WTC11 (cell line): ENCODE data around the gene LRRC66. TPM values are rescaled to one million over a fixed set of nuclear protein-coding genes. Genes with fewer than 3 reads are reported as not detected.

Source experiments
- ATAC-seq: fragments of 200-7000 bp; cut with Tn5 transposase; 2 replicates; pipeline ENCODE4 v1.10.0; 2021; ENCODE audit warnings: mild to moderate bottlenecking, moderate library complexity
- CTCF ChIA-PET: fragments of 300-600 bp; sonication (Branson Sonifier 250); formaldehyde crosslinking; loops from one replicate; lab custom pipeline; 2021; ENCODE audit warnings: antibody characterized with exemption; lab: Charles Lee
- POLR2A ChIA-PET: fragments of 350-600 bp; sonication (Branson Sonifier 250); formaldehyde crosslinking; loops from one replicate; lab custom pipeline; 2021; ENCODE audit warnings: antibody characterized with exemption; lab: Charles Lee
- DNase-seq: peaks from one replicate; pipeline ENCODE4 v3.0.0; 2021; ENCODE audit warnings: low spot score
- H3K27ac Mint-ChIP-seq: 2 replicates; pipeline ENCODE4 v1.8.0; 2021; ENCODE audit warnings: mixed read lengths
- H3K27me3 Mint-ChIP-seq: 2 replicates; pipeline ENCODE4 v1.8.0; 2021; ENCODE audit warnings: low read depth, mild to moderate bottlenecking, moderate library complexity, mixed read lengths
- H3K36me3 Mint-ChIP-seq: 2 replicates; pipeline ENCODE4 v1.8.0; 2021; ENCODE audit warnings: mixed read lengths
- H3K4me1 Mint-ChIP-seq: 2 replicates; pipeline ENCODE4 v1.8.0; 2022; ENCODE audit warnings: mixed read lengths
- H3K4me3 Mint-ChIP-seq: 2 replicates; pipeline ENCODE4 v1.8.0; 2021; ENCODE audit warnings: mild to moderate bottlenecking, moderate library complexity, mixed read lengths
- H3K9me3 Mint-ChIP-seq: 2 replicates; pipeline ENCODE4 v1.8.0; 2021; ENCODE audit warnings: mixed read lengths
- ATF1 ChIP-seq: sonication (generic); formaldehyde crosslinking; IDR thresholded peaks from 2 replicates; pipeline ENCODE4 v1.8.1; 2023; ENCODE audit warnings: mild to moderate bottlenecking, moderate library complexity, missing genetic modification reagents
- ATF3 ChIP-seq: sonication (generic); formaldehyde crosslinking; conservative IDR thresholded peaks from 2 replicates; pipeline ENCODE4 v1.8.1; 2022; ENCODE audit warnings: mild to moderate bottlenecking, missing genetic modification reagents
- ELF4 ChIP-seq: sonication (generic); formaldehyde crosslinking; IDR thresholded peaks from 2 replicates; pipeline ENCODE4 v1.8.1; 2022; ENCODE audit warnings: low read depth, mild to moderate bottlenecking, moderate library complexity, missing genetic modification reagents
- ESRRA ChIP-seq: sonication (generic); formaldehyde crosslinking; IDR thresholded peaks from 2 replicates; pipeline ENCODE4 v1.8.1; 2022; ENCODE audit warnings: mild to moderate bottlenecking, missing genetic modification reagents, borderline replicate concordance
- IRF2 ChIP-seq: sonication (generic); formaldehyde crosslinking; IDR thresholded peaks from 2 replicates; pipeline ENCODE4 v1.8.0; 2022; ENCODE audit warnings: low read depth, missing genetic modification reagents, borderline replicate concordance
- MAX ChIP-seq: sonication (generic); formaldehyde crosslinking; IDR thresholded peaks from 2 replicates; pipeline ENCODE4 v1.8.0; 2022; ENCODE audit warnings: mild to moderate bottlenecking, missing genetic modification reagents
- MYBL2 ChIP-seq: sonication (generic); formaldehyde crosslinking; IDR thresholded peaks from 2 replicates; pipeline ENCODE4 v1.8.1; 2023; ENCODE audit warnings: mild to moderate bottlenecking, moderate library complexity, missing genetic modification reagents
- NR2C2 ChIP-seq: sonication (generic); formaldehyde crosslinking; IDR thresholded peaks from 2 replicates; pipeline ENCODE4 v1.8.0; 2022; ENCODE audit warnings: mild to moderate bottlenecking, missing genetic modification reagents
- PRRX2 ChIP-seq: fragments of 250-450 bp; sonication (Bioruptor Pico); IDR thresholded peaks from 2 replicates; pipeline ENCODE4 v1.8.0; 2021; ENCODE audit warnings: mild to moderate bottlenecking
- RORB ChIP-seq: fragments of 250-450 bp; sonication (Bioruptor Pico); IDR thresholded peaks from 2 replicates; pipeline ENCODE4 v1.9.0; 2021; ENCODE audit warnings: mild to moderate bottlenecking
- SP1 ChIP-seq: sonication (generic); formaldehyde crosslinking; conservative IDR thresholded peaks from 2 replicates; pipeline ENCODE4 v1.8.1; 2022; ENCODE audit warnings: missing genetic modification reagents
- ZNF121 ChIP-seq: sonication (generic); formaldehyde crosslinking; IDR thresholded peaks from 2 replicates; pipeline ENCODE4 v1.8.0; 2023; ENCODE audit warnings: missing genetic modification reagents
- ZNF219 ChIP-seq: sonication (generic); formaldehyde crosslinking; IDR thresholded peaks from 2 replicates; pipeline ENCODE4 v1.8.0; 2023; ENCODE audit warnings: missing genetic modification reagents, mild to moderate bottlenecking, borderline replicate concordance
- ZNF317 ChIP-seq: sonication (generic); formaldehyde crosslinking; IDR thresholded peaks from 2 replicates; pipeline ENCODE4 v1.8.1; 2023; ENCODE audit warnings: low read depth, mild to moderate bottlenecking, moderate library complexity, missing genetic modification reagents, borderline replicate concordance
- ZNF396 ChIP-seq: fragments of 250-450 bp; sonication (Bioruptor Pico); IDR thresholded peaks from 2 replicates; pipeline ENCODE4 v1.8.0; 2021; ENCODE audit warnings: mild to moderate bottlenecking, moderate library complexity, borderline replicate concordance
- total RNA-seq: library from RNA; stranded (reverse); gene quantifications from 3 replicates; pipeline ENCODE4 v1.2.3, GENCODE V29; 2021
- TF ChIP-seq, protein P1 (sequence below): sonication (generic); formaldehyde crosslinking; IDR thresholded peaks from 2 replicates; pipeline ENCODE4 v1.8.1; 2023; ENCODE audit warnings: mild to moderate bottlenecking, missing genetic modification reagents
- TF ChIP-seq, protein P2 (sequence below): fragments of 250-450 bp; sonication (Bioruptor Pico); IDR thresholded peaks from 2 replicates; pipeline ENCODE4 v2.1.2; 2022; ENCODE audit warnings: mild to moderate bottlenecking, moderate library complexity
- TF ChIP-seq, protein P3 (sequence below): sonication (generic); formaldehyde crosslinking; IDR thresholded peaks from 2 replicates; pipeline ENCODE4 v1.8.1; 2022; ENCODE audit warnings: mild to moderate bottlenecking, moderate library complexity, missing genetic modification reagents
- TF ChIP-seq, protein P4 (sequence below): sonication (generic); formaldehyde crosslinking; IDR thresholded peaks from 2 replicates; pipeline ENCODE4 v1.8.0; 2022; ENCODE audit warnings: missing genetic modification reagents
- TF ChIP-seq, protein P5 (sequence below): sonication (generic); formaldehyde crosslinking; IDR thresholded peaks from 2 replicates; pipeline ENCODE4 v1.8.1; 2023; ENCODE audit warnings: mild to moderate bottlenecking, missing genetic modification reagents, moderate library complexity

Gene LRRC66
- total RNA-seq, 1 experiment from 2014 or later = not detected

- no peaks in the 10 kb centered on the region for H3K9me3 Mint-ChIP-seq
- TF ChIP-seq RORB (CRISPR knock-in tag) = no peak
- TF ChIP-seq, protein P1, sequence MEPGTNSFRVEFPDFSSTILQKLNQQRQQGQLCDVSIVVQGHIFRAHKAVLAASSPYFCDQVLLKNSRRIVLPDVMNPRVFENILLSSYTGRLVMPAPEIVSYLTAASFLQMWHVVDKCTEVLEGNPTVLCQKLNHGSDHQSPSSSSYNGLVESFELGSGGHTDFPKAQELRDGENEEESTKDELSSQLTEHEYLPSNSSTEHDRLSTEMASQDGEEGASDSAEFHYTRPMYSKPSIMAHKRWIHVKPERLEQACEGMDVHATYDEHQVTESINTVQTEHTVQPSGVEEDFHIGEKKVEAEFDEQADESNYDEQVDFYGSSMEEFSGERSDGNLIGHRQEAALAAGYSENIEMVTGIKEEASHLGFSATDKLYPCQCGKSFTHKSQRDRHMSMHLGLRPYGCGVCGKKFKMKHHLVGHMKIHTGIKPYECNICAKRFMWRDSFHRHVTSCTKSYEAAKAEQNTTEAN (CRISPR knock-in tag) = no peak
- TF ChIP-seq ATF3 = no peak
- TF ChIP-seq MYBL2 (CRISPR knock-in tag) = no peak
- TF ChIP-seq ZNF317 (CRISPR knock-in tag) = no peak
- no peak for TF ChIP-seq SP1 (CRISPR knock-in tag)
- TF ChIP-seq PRRX2 = no peak
- TF ChIP-seq NR2C2 (CRISPR knock-in tag) = no peak
- no peak for TF ChIP-seq ZNF219 (CRISPR knock-in tag)
- TF ChIP-seq, protein P2, sequence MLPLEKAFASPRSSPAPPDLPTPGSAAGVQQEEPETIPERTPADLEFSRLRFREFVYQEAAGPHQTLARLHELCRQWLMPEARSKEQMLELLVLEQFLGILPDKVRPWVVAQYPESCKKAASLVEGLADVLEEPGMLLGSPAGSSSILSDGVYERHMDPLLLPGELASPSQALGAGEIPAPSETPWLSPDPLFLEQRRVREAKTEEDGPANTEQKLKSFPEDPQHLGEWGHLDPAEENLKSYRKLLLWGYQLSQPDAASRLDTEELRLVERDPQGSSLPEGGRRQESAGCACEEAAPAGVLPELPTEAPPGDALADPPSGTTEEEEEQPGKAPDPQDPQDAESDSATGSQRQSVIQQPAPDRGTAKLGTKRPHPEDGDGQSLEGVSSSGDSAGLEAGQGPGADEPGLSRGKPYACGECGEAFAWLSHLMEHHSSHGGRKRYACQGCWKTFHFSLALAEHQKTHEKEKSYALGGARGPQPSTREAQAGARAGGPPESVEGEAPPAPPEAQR (CRISPR knock-in tag) = no peak
- TF ChIP-seq, protein P3, sequence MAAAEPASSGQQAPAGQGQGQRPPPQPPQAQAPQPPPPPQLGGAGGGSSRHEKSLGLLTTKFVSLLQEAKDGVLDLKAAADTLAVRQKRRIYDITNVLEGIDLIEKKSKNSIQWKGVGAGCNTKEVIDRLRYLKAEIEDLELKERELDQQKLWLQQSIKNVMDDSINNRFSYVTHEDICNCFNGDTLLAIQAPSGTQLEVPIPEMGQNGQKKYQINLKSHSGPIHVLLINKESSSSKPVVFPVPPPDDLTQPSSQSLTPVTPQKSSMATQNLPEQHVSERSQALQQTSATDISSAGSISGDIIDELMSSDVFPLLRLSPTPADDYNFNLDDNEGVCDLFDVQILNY (CRISPR knock-in tag) = no peak
- no peak for TF ChIP-seq ZNF396 (CRISPR knock-in tag)
- no peak for TF ChIP-seq ATF1
- no peak for TF ChIP-seq ESRRA (CRISPR knock-in tag)
- TF ChIP-seq ZNF121 (CRISPR knock-in tag) = no peak
- TF ChIP-seq, protein P4, sequence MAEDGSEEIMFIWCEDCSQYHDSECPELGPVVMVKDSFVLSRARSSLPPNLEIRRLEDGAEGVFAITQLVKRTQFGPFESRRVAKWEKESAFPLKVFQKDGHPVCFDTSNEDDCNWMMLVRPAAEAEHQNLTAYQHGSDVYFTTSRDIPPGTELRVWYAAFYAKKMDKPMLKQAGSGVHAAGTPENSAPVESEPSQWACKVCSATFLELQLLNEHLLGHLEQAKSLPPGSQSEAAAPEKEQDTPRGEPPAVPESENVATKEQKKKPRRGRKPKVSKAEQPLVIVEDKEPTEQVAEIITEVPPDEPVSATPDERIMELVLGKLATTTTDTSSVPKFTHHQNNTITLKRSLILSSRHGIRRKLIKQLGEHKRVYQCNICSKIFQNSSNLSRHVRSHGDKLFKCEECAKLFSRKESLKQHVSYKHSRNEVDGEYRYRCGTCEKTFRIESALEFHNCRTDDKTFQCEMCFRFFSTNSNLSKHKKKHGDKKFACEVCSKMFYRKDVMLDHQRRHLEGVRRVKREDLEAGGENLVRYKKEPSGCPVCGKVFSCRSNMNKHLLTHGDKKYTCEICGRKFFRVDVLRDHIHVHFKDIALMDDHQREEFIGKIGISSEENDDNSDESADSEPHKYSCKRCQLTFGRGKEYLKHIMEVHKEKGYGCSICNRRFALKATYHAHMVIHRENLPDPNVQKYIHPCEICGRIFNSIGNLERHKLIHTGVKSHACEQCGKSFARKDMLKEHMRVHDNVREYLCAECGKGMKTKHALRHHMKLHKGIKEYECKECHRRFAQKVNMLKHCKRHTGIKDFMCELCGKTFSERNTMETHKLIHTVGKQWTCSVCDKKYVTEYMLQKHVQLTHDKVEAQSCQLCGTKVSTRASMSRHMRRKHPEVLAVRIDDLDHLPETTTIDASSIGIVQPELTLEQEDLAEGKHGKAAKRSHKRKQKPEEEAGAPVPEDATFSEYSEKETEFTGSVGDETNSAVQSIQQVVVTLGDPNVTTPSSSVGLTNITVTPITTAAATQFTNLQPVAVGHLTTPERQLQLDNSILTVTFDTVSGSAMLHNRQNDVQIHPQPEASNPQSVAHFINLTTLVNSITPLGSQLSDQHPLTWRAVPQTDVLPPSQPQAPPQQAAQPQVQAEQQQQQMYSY = no peak
- TF ChIP-seq, protein P5, sequence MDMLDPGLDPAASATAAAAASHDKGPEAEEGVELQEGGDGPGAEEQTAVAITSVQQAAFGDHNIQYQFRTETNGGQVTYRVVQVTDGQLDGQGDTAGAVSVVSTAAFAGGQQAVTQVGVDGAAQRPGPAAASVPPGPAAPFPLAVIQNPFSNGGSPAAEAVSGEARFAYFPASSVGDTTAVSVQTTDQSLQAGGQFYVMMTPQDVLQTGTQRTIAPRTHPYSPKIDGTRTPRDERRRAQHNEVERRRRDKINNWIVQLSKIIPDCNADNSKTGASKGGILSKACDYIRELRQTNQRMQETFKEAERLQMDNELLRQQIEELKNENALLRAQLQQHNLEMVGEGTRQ (CRISPR knock-in tag) = no peak
- TF ChIP-seq ELF4 (CRISPR knock-in tag) = no peak
- TF ChIP-seq MAX = no peak
- TF ChIP-seq IRF2 (CRISPR knock-in tag) = no peak
- no peak for DNase-seq
- POLR2A ChIA-PET = no interaction called here
- peaks cover 10% of the 10 kb centered on the region for H3K4me1 Mint-ChIP-seq
- no peaks in the 10 kb centered on the region for H3K36me3 Mint-ChIP-seq
- H3K27ac Mint-ChIP-seq = no peak overlapping the region
- no peak for ATAC-seq
- H3K4me3 Mint-ChIP-seq = no peak overlapping the region
- no peaks in the 10 kb centered on the region for H3K27me3 Mint-ChIP-seq
- CTCF ChIA-PET = interaction anchor here (1.2 kb wide), 1 partner anchor 127 kb away, joined by 3 read pairs; no protein-coding TSS in a partner anchor
These were observed 7.5 kb downstream of the LRRC66 start for GRCh38 chr4:52012651-52013050.
